ENCODE data around the gene ADIG.

DNA sequence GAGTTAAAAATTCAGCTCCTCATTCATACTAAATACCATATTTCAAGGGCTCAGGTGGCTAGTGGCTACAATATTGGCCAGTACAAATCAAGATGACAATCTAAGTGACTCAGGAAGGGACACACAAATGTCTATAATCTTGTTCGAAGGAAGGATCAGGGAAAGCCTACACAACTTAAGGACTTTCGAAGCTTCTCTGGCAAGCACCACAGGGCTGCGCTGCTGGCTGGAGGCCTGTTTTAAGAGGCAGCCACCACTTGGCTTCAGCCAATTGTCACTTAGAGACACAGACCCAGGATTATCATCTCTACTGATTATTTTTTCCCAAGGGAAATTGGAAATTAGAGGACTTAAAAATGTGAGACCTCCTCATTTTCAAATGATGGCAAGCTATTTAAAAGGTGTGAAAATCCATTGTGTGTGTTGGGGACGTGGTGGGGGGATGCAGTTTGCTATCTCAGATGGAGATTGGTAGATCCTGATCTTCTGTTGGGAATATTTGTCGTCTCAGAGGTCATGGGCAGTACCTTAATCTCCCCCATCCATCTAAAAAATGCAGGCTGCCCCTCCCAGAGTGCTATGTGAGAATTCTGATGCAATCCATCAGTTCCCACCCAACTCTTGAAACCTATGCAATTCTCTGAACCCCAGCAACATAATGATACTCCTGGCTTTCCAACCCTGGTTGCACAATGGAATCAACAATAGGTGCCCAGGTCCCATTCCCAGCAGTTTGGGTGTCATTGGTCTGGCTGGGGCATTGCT, 31.9 kb downstream of the ADIG start:
- TF ChIP-seq, protein P1, sequence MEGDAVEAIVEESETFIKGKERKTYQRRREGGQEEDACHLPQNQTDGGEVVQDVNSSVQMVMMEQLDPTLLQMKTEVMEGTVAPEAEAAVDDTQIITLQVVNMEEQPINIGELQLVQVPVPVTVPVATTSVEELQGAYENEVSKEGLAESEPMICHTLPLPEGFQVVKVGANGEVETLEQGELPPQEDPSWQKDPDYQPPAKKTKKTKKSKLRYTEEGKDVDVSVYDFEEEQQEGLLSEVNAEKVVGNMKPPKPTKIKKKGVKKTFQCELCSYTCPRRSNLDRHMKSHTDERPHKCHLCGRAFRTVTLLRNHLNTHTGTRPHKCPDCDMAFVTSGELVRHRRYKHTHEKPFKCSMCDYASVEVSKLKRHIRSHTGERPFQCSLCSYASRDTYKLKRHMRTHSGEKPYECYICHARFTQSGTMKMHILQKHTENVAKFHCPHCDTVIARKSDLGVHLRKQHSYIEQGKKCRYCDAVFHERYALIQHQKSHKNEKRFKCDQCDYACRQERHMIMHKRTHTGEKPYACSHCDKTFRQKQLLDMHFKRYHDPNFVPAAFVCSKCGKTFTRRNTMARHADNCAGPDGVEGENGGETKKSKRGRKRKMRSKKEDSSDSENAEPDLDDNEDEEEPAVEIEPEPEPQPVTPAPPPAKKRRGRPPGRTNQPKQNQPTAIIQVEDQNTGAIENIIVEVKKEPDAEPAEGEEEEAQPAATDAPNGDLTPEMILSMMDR (IDR thresholded peaks at IDR 0.05 in 8 of 11, conservative IDR thresholded peaks at IDR 0.05 in 3 of 11) = no peak
- TF ChIP-seq POLR2A (IDR thresholded peaks at IDR 0.05) (no peak), POLR2AphosphoS5 (IDR thresholded peaks at IDR 0.05) (no peak)

All from spleen (tissue), 7 donors.